ENCODE data around the gene CDC14B.
A peak's percentile ranks its signal among the peaks of the same experiment; 100 is the strongest.
"Not testable (repeated sequence)": the region's sequence is repeated elsewhere in the genome, so short reads cannot be mapped to it uniquely, and the experiment has no call there.

Gene CDC14B

GRCh38 chr9:96619491-96620180 is at the start of gene CDC14B:
CDC14B (minus strand) TSS chr9:96619843; CDS start chr9:96619378, 465 bp downstream.
- DNase-seq: peak in 55 of 56 donors; percentile 34 to 93 (median 76)

DNA sequence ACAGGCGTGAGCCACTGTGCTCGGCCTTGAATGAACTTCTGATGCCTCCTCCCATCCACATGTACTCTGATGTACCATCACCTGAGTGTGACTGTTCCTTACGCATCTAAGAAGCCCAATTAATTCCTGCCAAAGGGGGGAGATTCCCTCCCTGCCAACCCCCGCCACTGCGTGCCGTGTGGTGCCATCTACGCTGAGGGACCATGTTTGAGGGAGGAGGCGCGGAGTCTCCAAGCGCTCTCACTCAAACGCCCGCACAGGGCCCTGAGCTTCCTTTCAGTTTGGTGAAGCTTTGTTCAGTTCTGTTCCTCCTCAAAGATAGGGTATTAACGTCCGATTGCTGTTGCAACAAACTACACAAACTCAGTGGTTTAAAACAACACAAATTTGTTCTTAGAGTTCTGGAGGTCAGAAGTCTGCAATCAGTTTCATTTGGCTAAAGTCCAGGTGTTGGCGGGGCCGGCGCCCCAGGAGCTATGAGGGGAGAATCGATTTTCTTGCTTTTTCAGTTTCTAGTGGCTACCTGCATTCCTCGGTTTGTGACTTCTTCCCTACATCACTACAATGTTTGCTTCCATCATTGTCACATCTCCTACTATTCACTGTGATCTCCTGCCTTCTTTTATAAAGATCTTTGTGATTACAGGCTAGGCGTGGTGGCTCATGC is 49.4 kb upstream of the CDC14B start:
- DNase-seq: no peak

GRCh38 chr9:96667363-96667728 is 47.7 kb upstream of the CDC14B start:
- DNase-seq: no peak

DNA sequence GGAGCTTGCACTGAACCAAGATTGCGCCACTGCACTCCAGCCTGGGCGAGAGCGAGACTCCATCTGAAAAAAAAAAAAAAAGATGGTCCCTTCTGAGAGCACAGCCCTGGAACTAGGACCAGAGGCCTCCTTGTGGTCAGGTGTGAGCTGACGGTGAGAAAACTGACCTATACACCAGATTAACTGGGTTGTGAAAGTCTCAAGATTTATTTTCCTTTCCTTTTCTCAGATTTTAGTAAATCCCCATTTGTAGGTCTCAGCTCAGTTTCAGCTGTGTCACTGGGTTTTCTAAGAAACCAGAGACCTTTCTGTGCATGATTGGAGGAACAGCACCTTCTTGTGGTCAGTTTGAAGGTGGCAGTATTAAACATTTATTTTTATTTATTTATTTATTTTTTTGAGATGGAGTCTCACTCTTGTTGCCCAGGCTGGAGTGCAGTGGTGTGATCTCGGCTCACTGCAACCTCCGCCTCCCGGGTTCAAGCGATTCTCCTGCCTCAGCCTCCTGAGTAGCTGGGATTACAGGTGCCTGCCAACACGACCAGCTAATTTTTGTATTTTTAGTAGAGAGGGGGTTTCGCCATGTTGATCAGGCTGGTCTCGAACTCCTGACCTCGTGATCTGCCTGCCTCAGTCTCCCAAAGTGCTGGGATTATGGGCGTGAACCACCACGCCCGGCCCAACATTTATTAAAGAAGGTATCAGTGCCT is 47.2 kb upstream of the CDC14B start:
- peak in 6 of 56 donors; percentile 3 to 41 (median 22) for DNase-seq

DNA sequence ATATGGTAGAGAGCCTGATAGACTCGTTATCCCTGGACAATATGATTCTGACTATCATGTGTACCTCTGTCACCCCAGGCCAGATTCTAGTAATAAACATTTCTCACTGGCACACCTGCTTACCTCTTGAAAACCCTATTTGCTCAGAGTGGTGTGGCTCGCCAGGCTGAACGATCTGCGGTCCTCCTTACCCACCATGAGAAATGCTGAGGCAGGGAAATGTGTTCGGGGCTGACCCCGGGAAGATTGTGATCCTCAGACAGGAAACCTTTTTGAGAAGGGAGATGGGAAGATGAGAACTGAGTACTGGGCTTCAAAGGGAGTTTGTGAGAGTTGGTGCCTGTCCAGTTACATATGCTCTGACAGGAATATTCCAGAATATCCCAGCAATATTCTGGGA is 46.1 kb upstream of the CDC14B start:
- no peak for DNase-seq

DNA sequence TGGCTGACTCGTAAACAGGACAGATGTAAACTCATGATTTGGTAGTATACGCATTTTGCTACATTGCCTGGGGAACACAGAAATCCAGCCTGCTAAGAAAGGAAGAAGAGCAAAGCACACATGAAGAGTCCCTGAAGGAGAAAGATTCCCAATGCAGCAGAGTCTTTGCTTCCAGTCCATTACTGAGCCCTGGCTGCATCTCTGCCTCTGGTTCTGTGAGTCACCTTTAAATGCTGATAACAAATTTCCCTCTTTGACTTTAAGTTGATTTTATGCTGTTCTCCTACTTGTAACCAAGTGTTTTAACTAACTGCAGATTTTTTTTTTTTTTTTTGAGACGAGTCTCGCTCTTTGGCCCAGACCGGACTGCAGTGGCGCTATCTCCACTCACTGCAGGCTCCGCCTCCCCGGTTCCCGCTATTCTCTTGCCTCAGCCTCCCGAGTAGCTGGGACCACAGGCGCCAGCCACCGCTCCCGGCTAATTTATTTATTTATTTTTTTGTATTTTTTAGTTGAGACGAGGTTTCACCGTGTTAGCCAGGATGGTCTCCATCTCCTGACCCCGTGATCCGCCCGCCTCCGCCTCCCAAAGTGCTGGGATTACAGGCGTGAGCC is 44.0 kb upstream of the CDC14B start:
- no peak for DNase-seq

DNA sequence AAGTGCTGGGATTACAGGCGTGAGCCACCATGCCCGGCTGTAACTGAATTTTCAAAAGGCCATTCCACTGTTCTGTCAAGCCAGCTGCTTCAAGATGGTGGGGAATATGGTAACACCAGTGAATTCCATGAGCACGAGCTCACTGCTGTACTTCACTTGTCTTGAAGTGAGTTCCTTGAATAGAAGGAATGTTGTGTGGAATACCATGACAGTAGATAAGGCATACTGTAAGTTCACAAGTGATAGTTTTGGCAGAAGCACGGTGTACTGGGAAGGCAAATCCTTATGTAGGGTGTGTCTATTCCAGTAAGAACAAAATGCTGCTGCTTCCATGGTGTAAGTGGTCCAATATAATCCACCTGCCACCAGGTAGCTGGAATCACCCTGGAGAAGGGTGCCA is 42.1 kb upstream of the CDC14B start:
- no peak for DNase-seq

DNA sequence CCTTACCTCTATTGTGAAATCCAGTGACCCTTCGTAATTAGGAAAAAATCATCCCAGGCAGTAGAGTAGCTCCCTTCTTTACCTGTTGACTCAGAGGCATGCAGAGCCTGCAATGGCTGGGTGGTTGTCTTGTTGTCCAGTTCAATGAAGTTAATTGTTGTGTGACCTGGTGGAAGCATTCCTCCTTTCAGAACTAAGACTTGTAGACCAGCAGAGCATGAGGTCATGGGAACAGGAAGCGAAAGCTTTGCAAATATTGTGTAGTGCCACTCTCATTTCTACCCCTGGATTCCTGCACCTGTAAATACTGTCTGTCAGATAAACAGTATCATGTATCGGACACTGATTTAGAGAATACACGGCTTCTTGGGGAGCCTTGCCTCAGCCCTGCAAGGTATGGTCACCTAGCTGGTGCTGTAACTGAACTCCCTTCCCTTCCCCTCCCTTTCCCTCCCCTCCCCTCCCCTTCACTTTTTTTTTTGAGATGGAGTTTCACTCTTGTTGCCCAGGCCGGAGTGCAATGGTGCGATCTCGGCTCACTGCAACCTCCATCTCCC is 41.1 kb upstream of the CDC14B start:
- DNase-seq: no peak

DNA sequence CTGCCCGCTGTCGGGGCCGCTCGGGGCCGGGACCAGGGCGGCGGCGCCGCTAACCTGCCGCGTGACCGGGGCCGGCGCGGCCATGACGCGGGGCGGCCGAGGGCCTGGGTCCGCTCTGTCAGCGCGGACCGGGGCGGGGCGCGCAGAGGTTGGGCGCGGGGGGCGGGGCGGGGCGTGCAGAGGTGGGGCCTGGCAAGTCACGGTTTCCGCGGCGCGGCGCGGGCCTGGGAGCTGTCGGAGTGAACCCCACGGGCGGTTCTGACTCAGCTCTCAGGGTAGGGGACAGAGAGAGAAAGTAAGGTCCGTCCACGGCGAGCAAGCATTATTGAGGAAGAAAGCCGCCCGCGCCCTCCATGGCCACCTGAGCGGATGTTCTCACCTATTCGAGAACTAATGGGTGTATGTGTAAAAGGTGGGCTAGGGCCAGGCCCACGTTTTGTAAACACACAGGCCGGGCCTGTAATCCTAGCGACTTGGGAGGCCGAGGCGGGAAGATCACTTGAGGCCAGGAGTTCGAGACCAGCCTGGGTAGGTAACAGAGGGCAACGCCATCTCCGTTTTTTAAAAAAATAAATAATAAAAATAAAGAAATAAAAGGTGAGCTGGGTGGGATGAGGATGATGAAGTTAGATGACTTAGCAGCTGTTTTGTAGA is 35.7 kb upstream of the CDC14B start, which contains the start of gene PRXL2C:
PRXL2C (minus strand) TSS at position 120 of the 654 bp plus-strand sequence; CDS start at position 84, 36 bp downstream.
- peak in 46 of 56 donors; percentile 3 to 81 (median 60) for DNase-seq

GRCh38 chr9:96654450-96655197 is 35.0 kb upstream of the CDC14B start:
- DNase-seq: peak; percentile 6 to 85 (median 66)

- no peak for DNase-seq
These were observed 32.0 kb upstream of the CDC14B start for GRCh38 chr9:96651626-96652025.

DNA sequence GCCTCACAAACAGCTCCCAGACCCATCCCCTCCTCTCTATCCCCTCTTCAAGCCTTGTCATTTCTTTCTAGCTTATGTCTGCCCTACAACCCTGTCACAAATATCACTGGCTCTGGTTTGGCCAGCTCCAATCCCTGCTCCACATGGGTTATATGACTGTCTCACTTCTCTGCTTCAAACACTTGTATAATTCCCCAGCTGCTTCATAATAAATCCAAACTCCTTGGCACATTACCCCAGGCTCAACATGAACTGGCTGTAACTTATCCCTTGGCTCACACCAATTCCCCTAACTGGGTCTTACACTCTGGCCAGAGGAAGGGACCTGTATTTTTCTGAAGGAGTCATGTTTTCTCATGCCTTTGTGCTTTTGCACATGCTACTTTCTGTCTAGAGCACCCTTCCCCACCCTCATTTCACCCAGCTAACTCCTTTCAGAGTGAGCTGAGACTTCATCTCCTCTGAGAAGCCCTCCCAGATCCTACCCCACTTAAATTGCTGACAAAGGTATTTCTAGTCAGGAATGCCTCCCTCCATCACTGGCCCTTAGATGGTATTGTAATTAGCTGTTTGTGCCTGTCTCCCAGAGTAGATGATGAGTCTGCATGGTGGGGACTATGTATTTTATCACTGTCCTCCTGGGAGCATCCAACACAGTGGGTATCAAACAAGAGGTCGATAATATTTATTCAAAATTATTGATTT is 30.1 kb upstream of the CDC14B start:
- no peak for DNase-seq

- no peak for DNase-seq
These were observed 26.7 kb upstream of the CDC14B start for GRCh38 chr9:96646081-96646991.

GRCh38 chr9:96644137-96644536 is 24.5 kb upstream of the CDC14B start:
- no peak for DNase-seq

DNA sequence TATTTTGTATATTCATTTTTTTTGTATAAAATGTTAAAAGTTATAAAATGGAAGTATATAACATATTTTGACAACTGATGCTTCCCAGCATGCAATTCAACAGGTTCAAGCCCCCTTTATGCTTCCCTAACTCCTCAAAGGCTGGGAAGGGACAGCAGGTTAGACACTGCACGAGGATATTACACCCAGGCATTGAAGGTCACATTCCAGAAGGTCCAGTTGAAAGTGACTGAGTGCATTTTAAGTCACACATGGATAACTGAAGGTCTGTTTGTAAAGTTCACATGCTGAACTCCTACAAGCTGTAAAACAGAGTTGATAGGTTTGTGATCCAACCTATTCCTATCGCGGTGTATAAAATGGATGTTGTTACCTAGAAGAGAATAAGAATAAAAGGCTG is 21.9 kb upstream of the CDC14B start:
- DNase-seq: no peak

DNA sequence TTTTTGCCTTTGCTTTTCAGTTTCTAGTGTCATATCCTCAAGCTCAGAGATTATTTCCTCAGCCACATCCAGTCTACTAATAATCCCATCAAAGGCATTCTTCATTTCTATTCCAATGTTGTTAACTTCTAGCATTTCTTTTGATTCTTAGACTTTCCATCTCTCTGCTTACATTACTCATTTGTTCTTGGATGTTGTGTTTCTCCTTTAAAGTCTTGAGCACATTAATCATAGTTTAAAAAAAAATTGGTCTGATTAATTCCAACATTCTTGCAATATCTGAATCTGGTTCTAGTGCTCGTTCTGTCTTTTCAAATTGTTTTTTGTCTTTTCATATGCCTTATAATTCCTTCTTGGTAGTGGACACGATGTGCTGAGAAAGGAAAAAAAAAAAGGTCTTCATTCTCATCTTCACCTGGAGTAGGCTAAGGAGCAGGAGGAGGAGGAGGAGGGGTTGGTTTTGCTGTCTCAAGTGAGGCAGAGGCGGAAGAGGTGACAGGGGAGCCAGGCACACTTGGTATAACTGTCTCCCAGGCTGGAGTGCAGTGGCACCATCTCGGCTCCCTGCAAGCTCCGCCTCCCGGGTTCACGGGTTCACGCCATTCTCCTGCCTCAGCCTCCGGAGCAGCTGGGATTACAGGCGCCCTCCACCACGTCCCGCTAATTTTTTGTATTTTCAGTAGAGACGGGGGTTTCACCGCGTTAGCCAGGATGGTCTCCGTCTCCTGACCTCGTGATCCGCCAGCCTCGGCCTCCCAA is 19.1 kb upstream of the CDC14B start:
- no peak for DNase-seq

- no peak for DNase-seq
These were observed 16.7 kb upstream of the CDC14B start for GRCh38 chr9:96636368-96636767.

- DNase-seq: not testable (repeated sequence)
These were observed 13.9 kb upstream of the CDC14B start for GRCh38 chr9:96633579-96633978.
